DOHH2 (cell line): ENCODE measurements around the gene LIPC.

ENCODE experiments used
- EZH2phosphoT487 ChIP-seq: fragments of 200-600 bp; sonication (generic); IDR thresholded peaks from 2 replicates; pipeline ENCODE4 v1.6.1; 2017; ENCODE audit warnings: borderline replicate concordance, mild to moderate bottlenecking, antibody characterized with exemption, low read length, moderate library complexity, mixed read lengths
- TF ChIP-seq, protein P1 (sequence below): fragments of 200-600 bp; sonication (generic); IDR thresholded peaks from one replicate; pipeline ENCODE4 v1.5.1; 2014; ENCODE audit warnings: antibody characterized with exemption, mild to moderate bottlenecking, low read depth, low read length; ENCODE audit not compliant: poor library complexity, severe bottlenecking

DNA sequence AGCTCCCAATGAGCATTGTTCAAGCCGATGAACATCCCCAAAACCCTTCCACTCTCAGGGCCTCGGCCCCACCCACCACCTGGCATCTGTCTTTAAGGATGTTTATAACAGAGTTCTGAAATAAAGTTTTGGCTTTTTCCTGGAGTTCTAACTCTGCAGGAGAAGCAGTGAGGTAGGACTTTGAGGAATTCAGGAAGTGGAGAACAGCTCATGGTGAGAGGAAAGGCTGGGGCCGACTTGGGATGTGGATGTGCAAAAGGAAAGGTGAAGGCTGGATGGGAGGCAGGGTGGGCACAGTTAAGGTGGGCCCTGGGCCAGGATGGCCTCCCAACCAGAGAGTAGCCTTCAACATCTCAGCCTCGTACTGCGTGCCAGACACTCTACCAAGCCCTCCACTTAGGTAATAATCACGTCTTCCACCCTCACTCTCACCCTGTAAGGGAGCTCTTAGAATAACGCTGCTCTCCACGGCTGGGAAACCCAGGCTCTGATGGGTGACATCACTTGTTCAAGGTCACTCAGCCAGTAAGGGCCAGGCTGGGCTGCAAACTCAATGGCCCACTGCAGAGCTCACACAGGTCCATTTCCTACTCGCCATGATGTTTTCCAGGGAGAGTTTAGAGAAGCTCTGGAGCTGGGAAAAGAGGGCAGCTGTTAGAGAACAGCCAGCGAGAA lies 28.5 kb downstream of the LIPC start:
- TF ChIP-seq, protein P1, sequence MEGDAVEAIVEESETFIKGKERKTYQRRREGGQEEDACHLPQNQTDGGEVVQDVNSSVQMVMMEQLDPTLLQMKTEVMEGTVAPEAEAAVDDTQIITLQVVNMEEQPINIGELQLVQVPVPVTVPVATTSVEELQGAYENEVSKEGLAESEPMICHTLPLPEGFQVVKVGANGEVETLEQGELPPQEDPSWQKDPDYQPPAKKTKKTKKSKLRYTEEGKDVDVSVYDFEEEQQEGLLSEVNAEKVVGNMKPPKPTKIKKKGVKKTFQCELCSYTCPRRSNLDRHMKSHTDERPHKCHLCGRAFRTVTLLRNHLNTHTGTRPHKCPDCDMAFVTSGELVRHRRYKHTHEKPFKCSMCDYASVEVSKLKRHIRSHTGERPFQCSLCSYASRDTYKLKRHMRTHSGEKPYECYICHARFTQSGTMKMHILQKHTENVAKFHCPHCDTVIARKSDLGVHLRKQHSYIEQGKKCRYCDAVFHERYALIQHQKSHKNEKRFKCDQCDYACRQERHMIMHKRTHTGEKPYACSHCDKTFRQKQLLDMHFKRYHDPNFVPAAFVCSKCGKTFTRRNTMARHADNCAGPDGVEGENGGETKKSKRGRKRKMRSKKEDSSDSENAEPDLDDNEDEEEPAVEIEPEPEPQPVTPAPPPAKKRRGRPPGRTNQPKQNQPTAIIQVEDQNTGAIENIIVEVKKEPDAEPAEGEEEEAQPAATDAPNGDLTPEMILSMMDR: no peak
- no peak for TF ChIP-seq EZH2phosphoT487
